ENCODE measurements around the gene DLST. TPM values are rescaled to one million over a fixed set of nuclear protein-coding genes. Genes with fewer than 3 reads are reported as not detected.

The DLST gene
- polyA plus RNA-seq, 1 donor (not counting 4 experiments of a cell fraction or from before 2014, with no cell fraction given), result 114 TPM

DNA sequence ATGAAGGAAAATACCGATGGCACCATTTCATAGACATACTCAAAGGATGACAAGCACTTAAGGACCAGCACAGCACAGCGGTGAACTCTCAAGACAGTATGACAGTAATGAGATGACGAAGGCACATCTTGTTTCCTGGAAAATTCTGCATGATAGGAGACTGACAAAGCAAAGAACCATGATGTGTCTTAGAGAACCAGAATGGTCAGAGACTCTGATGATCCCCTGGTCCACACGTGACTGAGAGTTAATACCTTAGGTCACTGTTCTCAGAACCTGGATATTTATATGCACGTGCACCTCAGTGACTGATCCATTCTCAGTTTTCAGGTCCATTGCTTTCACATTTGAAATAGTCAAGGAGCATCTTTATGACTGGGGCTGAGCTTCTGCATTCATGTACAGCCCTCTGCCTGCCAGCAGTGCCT, 41.1 kb upstream of the DLST start:
- FAIRE-seq (no peak), DNase-seq (ENCODE audit: low read depth, low spot score) (no peak)
- no peak overlapping the region for H3K9ac ChIP-seq (ENCODE audit: control insufficient read depth, extremely low read depth, insufficient read depth, low read length)
- peaks cover 7% of the 10 kb centered on the region for H3K4me1 ChIP-seq (ENCODE audit: control insufficient read depth, extremely low read depth, insufficient read depth, low read length)
- H3K4me2 ChIP-seq (ENCODE audit: control insufficient read depth, extremely low read depth, insufficient read depth, low read depth, low read length), result no peak overlapping the region
- H3K27ac ChIP-seq (ENCODE audit: control insufficient read depth, insufficient read depth, low read length), result no peak overlapping the region
- H4K20me1 ChIP-seq (ENCODE audit: control insufficient read depth, extremely low read depth, insufficient read depth, low read length), result no peaks in the 10 kb centered on the region
- dilution Hi-C loops (cut with MboI; ENCODE audit: extremely low pct_ligation_motif_present, low sequenced_read_pairs), result no loop called here
- no peak overlapping the region for H2AFZ ChIP-seq (ENCODE audit: control insufficient read depth, low read length)
- no peaks in the 10 kb centered on the region for H3K9me1 ChIP-seq (ENCODE audit: control insufficient read depth, extremely low read depth, insufficient read depth, low read length)
- no peaks in the 10 kb centered on the region for H3K27me3 ChIP-seq (ENCODE audit: control insufficient read depth, extremely low read depth, insufficient read depth, low read length)
- H3K79me2 ChIP-seq (ENCODE audit: control insufficient read depth, insufficient read depth, low read length), result no peaks in the 10 kb centered on the region
- H3K9me3 ChIP-seq (ENCODE audit: control insufficient read depth, low read depth, low read length), result no peaks in the 10 kb centered on the region
- TF ChIP-seq, protein P1, sequence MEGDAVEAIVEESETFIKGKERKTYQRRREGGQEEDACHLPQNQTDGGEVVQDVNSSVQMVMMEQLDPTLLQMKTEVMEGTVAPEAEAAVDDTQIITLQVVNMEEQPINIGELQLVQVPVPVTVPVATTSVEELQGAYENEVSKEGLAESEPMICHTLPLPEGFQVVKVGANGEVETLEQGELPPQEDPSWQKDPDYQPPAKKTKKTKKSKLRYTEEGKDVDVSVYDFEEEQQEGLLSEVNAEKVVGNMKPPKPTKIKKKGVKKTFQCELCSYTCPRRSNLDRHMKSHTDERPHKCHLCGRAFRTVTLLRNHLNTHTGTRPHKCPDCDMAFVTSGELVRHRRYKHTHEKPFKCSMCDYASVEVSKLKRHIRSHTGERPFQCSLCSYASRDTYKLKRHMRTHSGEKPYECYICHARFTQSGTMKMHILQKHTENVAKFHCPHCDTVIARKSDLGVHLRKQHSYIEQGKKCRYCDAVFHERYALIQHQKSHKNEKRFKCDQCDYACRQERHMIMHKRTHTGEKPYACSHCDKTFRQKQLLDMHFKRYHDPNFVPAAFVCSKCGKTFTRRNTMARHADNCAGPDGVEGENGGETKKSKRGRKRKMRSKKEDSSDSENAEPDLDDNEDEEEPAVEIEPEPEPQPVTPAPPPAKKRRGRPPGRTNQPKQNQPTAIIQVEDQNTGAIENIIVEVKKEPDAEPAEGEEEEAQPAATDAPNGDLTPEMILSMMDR (optimal IDR thresholded peaks at IDR 0.05 in 1 of 3, IDR thresholded peaks at IDR 0.05 in 1 of 3, conservative IDR thresholded peaks at IDR 0.05 in 1 of 3; ENCODE audit: extremely low read depth in 1 of 3, insufficient read depth in 2 of 3, low read length in 3 of 3), result no peak
- peaks cover 5 to 13% of the 10 kb centered on the region in 2 experiments for H3K36me3 ChIP-seq (ENCODE audit: control insufficient read depth in 2 of 2, extremely low read depth in 1 of 2, insufficient read depth in 2 of 2, low read length in 2 of 2)
- no peak overlapping the region for H3K4me3 ChIP-seq (ENCODE audit: control insufficient read depth in 2 of 3, extremely low read depth in 1 of 3, insufficient read depth in 2 of 3, low read depth in 1 of 3, low read length in 3 of 3)

DNA sequence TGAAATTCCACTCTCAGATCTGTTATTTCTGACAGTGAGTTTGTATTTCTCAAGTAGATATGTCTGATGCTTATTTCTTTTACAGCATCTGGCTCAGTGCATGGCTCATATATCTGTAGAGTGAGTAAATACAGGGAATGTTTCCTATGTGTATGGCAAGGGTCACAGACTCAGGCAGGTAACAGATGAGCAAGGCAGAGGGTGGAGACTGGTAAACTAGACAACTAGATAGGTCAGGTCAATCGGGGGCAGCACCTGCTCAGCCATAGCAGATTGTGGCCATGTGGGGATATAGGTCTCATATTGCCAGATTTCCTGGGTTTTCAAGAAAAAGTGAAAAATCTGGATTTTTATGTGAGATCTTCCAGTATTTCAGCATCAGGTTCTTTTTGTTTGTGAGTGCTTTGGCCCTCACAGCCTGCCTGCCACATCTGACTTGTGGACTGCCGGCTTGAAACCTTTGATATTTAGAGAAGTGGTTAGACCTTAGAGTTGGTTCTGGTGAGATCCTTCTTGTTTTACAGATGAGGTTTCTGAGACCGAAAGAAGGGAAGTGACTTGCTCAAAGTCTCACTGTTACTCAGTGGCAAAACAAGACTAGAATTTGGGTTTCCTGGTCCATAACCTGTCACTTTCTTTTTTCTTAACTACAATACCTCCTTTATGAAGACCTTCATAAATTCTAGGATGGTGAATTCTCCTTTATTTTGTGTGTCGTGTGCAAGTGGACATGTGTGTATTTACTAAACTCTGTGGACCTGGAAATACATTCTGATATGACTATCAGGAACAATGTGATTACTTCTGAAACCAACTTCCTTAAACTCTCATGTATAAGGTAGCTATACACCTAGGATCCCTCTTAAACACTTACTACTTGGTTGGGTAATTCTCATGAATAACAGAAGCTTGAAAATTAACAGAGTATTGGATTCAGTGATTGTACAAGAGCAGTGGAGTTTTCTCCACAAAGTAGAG, 40.2 kb upstream of the DLST start:
- H2AFZ ChIP-seq (ENCODE audit: control insufficient read depth, low read length), result no peak overlapping the region
- TF ChIP-seq EZH2 (IDR thresholded peaks at IDR 0.05; ENCODE audit: low read length), result no peak
- TF ChIP-seq, protein P1 (optimal IDR thresholded peaks at IDR 0.05 in 1 of 3, IDR thresholded peaks at IDR 0.05 in 1 of 3, conservative IDR thresholded peaks at IDR 0.05 in 1 of 3; ENCODE audit: extremely low read depth in 1 of 3, insufficient read depth in 2 of 3, low read length in 3 of 3), result no peak
- no peak overlapping the region for H3K4me3 ChIP-seq (ENCODE audit: control insufficient read depth in 2 of 3, extremely low read depth in 1 of 3, insufficient read depth in 2 of 3, low read depth in 1 of 3, low read length in 3 of 3)
- H3K27ac ChIP-seq (ENCODE audit: control insufficient read depth, insufficient read depth, low read length), result no peak overlapping the region
- peaks cover 7% of the 10 kb centered on the region for H3K4me1 ChIP-seq (ENCODE audit: control insufficient read depth, extremely low read depth, insufficient read depth, low read length)
- H3K27me3 ChIP-seq (ENCODE audit: control insufficient read depth, extremely low read depth, insufficient read depth, low read length), result no peaks in the 10 kb centered on the region
- DNase-seq (ENCODE audit: low read depth, low spot score), result no peak
- no peak overlapping the region for H3K9ac ChIP-seq (ENCODE audit: control insufficient read depth, extremely low read depth, insufficient read depth, low read length)
- no peaks in the 10 kb centered on the region for H3K9me1 ChIP-seq (ENCODE audit: control insufficient read depth, extremely low read depth, insufficient read depth, low read length)
- H3K4me2 ChIP-seq (ENCODE audit: control insufficient read depth, extremely low read depth, insufficient read depth, low read depth, low read length), result no peak overlapping the region
- peaks cover 5 to 10% of the 10 kb centered on the region in 2 experiments for H3K36me3 ChIP-seq (ENCODE audit: control insufficient read depth in 2 of 2, extremely low read depth in 1 of 2, insufficient read depth in 2 of 2, low read length in 2 of 2)
- no peaks in the 10 kb centered on the region for H3K79me2 ChIP-seq (ENCODE audit: control insufficient read depth, insufficient read depth, low read length)
- dilution Hi-C loops (cut with MboI; ENCODE audit: extremely low pct_ligation_motif_present, low sequenced_read_pairs), result no loop called here
- no peaks in the 10 kb centered on the region for H4K20me1 ChIP-seq (ENCODE audit: control insufficient read depth, extremely low read depth, insufficient read depth, low read length)
- no peaks in the 10 kb centered on the region for H3K9me3 ChIP-seq (ENCODE audit: control insufficient read depth, low read depth, low read length)
- FAIRE-seq, result no peak
